BJ (cell line): Measurements from ENCODE around the gene CD82. TPM values are rescaled to one million over a fixed set of nuclear protein-coding genes. Genes with fewer than 3 reads are reported as not detected.

ENCODE experiments used
- CTCF ChIA-PET: fragments of 350-600 bp; formaldehyde crosslinking; extraction: SDS; loops from one replicate; lab custom pipeline; 2021; ENCODE audit warnings: antibody characterized with exemption, inconsistent platforms; lab: Yijun Ruan, JAX
- POLR2A ChIA-PET: fragments of 300-600 bp; sonication (Branson Sonifier 250); formaldehyde crosslinking; extraction: SDS; loops from one replicate; lab custom pipeline; 2021; ENCODE audit warnings: antibody characterized with exemption; lab: Charles Lee
- DNase-seq: peaks from one replicate; pipeline ENCODE4 v3.0.0-alpha.2; 2011; ENCODE audit warnings: low read depth
- H3K27me3 ChIP-seq: 2 replicates; pipeline ENCODE4 v1.6.0; 2011; ENCODE audit warnings: low read length; ENCODE audit not compliant: control insufficient read depth, insufficient read depth
- H3K36me3 ChIP-seq: 2 replicates; pipeline ENCODE4 v1.5.1; 2011; ENCODE audit warnings: low read length; ENCODE audit not compliant: control insufficient read depth, insufficient read depth
- H3K4me3 ChIP-seq: 2 replicates; pipeline ENCODE4 v1.5.1; 2011; ENCODE audit warnings: low read depth, mild to moderate bottlenecking, control low read depth, low read length
- CTCF ChIP-seq: IDR thresholded peaks from 2 replicates; pipeline ENCODE4 v1.5.1; 2011; ENCODE audit warnings: low read depth, mild to moderate bottlenecking, control low read depth, inconsistent platforms, low read length, moderate library complexity; ENCODE audit not compliant: insufficient read depth
- polyA plus RNA-seq: library from polyadenylated mRNA; depleted of rRNA; stranded (reverse); fragments of >200 nt; gene quantifications from 2 replicates; pipeline ENCODE4 v1.2.3, GENCODE V29; 2011

The CD82 gene
- polyA plus RNA-seq, 1 experiment, result 28.1 TPM

- DNase-seq, result peak; percentile 40
- ChIA-PET POLR2A (interaction anchor here (0.6 kb wide), 2 partner anchors 19 to 373 kb away, joined by 4 to 14 read pairs; no protein-coding TSS in a partner anchor), CTCF (interaction anchor here (0.5 to 16.5 kb wide), 7 partner anchors 9 to 540 kb away, joined by 3 to 606 read pairs (median 4); no protein-coding TSS in a partner anchor)
- TF ChIP-seq CTCF, result no peak
- H3K4me3 ChIP-seq, result peak overlapping the region; percentile 44
- H3K36me3 ChIP-seq, result no peaks in the 10 kb centered on the region
- H3K27me3 ChIP-seq, result no peaks in the 10 kb centered on the region
Observed at GRCh38 chr11:44564670-44565210, 723 bp upstream of the CD82 start.

GRCh38 chr11:44565953-44566949 lies 788 bp downstream of the CD82 start:
- TF ChIP-seq CTCF, result no peak
- Histone ChIP-seq H3K36me3 (no peaks in the 10 kb centered on the region), H3K4me3 (peak overlapping the region; percentile 46), H3K27me3 (no peaks in the 10 kb centered on the region)
- ChIA-PET POLR2A (no interaction called here), CTCF (interaction anchor here (0.8 to 16.5 kb wide), 5 partner anchors 17 to 370 kb away, joined by 3 to 606 read pairs (median 3); no protein-coding TSS in a partner anchor)
- DNase-seq, result no peak

- no peaks in the 10 kb centered on the region for H3K27me3 ChIP-seq
- POLR2A ChIA-PET, result no interaction called here
- no peak for DNase-seq
- TF ChIP-seq CTCF, result no peak
- H3K36me3 ChIP-seq, result no peaks in the 10 kb centered on the region
- H3K4me3 ChIP-seq, result no peak overlapping the region
- CTCF ChIA-PET, result interaction anchor here (1.3 to 16.5 kb wide), 3 partner anchors 16 to 49 kb away, joined by 3 to 606 read pairs (median 9); no protein-coding TSS in a partner anchor
Observed at GRCh38 chr11:44566952-44567875, 1.8 kb downstream of the CD82 start.

- ChIA-PET CTCF (interaction anchor here (1.3 to 16.5 kb wide), 2 partner anchors 37 to 49 kb away, joined by 3 to 606 read pairs; no protein-coding TSS in a partner anchor), POLR2A (no interaction called here)
- TF ChIP-seq CTCF, result no peak
Observed at GRCh38 chr11:44567876-44568256, 2.4 kb downstream of the CD82 start.

More at GRCh38 chr11:44567876-44568256, 2.4 kb downstream of the CD82 start:
- DNase-seq, result no peak
- no peaks in the 10 kb centered on the region for H3K36me3 ChIP-seq
- no peak overlapping the region for H3K4me3 ChIP-seq
- no peaks in the 10 kb centered on the region for H3K27me3 ChIP-seq
